ENCODE measurements around the gene SERPINH1.

DNA sequence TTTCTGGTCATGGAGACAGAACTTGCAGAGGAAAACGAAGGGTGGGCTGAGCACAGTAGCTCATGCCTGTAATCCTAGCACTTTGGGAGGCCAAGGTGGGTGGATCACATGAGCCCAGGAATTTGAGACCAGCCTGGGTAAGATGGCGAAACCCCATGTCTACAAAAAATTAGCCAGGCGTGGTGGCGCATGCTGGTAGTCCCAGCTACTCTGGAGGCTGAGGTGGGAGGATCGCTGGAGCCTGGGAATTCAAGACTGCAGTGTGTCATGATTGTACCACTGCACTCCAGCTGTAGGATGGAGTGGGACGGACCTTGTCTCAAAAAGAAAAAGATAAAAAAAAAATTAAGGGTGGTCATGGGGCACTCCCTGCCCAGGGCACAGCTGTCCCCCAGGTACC, 5.9 kb downstream of the SERPINH1 start:
- TF ChIP-seq ZNF274 (IDR thresholded peaks at IDR 0.05; ENCODE audit: low read depth, low read length) (no peak), YY1 (IDR thresholded peaks at IDR 0.05; ENCODE audit: insufficient read depth, insufficient read length) (no peak)
